OCI-LY7 (cell line): ENCODE results near the gene PIK3R4. TPM values are rescaled to one million over a fixed set of nuclear protein-coding genes. Genes with fewer than 3 reads are reported as not detected.

Experiments used
- BruUV-seq: library from RNA; stranded (reverse); fragments of 400-500 nt; replicated peaks from 2 replicates; lab custom pipeline; 2021; lab: Mats Ljungman, UMichigan
- CTCF ChIA-PET: fragments of 300-600 bp; sonication (Branson Sonifier 250); formaldehyde crosslinking; loops from one replicate; lab custom pipeline; 2022; ENCODE audit warnings: antibody characterized with exemption; ENCODE audit not compliant: unreplicated experiment; lab: Charles Lee
- POLR2A ChIA-PET: fragments of 300-600 bp; sonication (Branson Sonifier 250); formaldehyde crosslinking; loops from one replicate; lab custom pipeline; 2022; ENCODE audit warnings: antibody characterized with exemption; lab: Charles Lee
- DNase-seq: peaks from one replicate; pipeline ENCODE4 v3.0.0-alpha.2; 2015; ENCODE audit warnings: low spot score
- H2AFZ ChIP-seq: fragments of 200-600 bp; sonication (generic), shearing (Covaris generic); 2 replicates; pipeline ENCODE4 v1.6.1; 2014; ENCODE audit warnings: mild to moderate bottlenecking, antibody characterized with exemption, low read length, moderate library complexity
- H3K27ac ChIP-seq: fragments of 200-600 bp; sonication (generic); 2 replicates; pipeline ENCODE4 v1.5.1; 2014; ENCODE audit warnings: mixed run types, low read depth, mild to moderate bottlenecking, moderate library complexity, low read length, inconsistent platforms; ENCODE audit not compliant: poor library complexity, severe bottlenecking
- H3K36me3 ChIP-seq: fragments of 200-600 bp; sonication (generic); 2 replicates; pipeline ENCODE4 v1.6.1; 2014; ENCODE audit warnings: mild to moderate bottlenecking, antibody characterized with exemption, low read length, moderate library complexity, mixed read lengths; ENCODE audit not compliant: insufficient read depth
- H3K4me1 ChIP-seq: fragments of 200-600 bp; sonication (generic); 2 replicates; pipeline ENCODE4 v1.5.1; 2014; ENCODE audit warnings: mild to moderate bottlenecking, low read length; ENCODE audit not compliant: insufficient read depth, poor library complexity, severe bottlenecking
- H3K4me2 ChIP-seq: fragments of 200-600 bp; sonication (generic); 2 replicates; pipeline ENCODE4 v1.6.1; 2014; ENCODE audit warnings: mild to moderate bottlenecking, low read length
- H3K4me3 ChIP-seq: fragments of 200-600 bp; sonication (generic); 2 replicates; pipeline ENCODE4 v1.5.1; 2014; ENCODE audit warnings: mild to moderate bottlenecking, low read depth, low read length; ENCODE audit not compliant: poor library complexity, severe bottlenecking
- H3K79me2 ChIP-seq: fragments of 200-600 bp; sonication (generic); 2 replicates; pipeline ENCODE4 v1.6.1; 2016; ENCODE audit warnings: low read depth, mild to moderate bottlenecking, low read length, moderate library complexity, mixed read lengths; ENCODE audit not compliant: insufficient read depth
- H3K9me2 ChIP-seq: fragments of 200-600 bp; sonication (generic); 2 replicates; pipeline ENCODE4 v1.6.1; 2016; ENCODE audit warnings: mild to moderate bottlenecking, low read length, mixed read lengths; ENCODE audit not compliant: insufficient read depth
- H3K9me3 ChIP-seq: fragments of 200-600 bp; sonication (generic); 2 replicates; pipeline ENCODE4 v1.6.1; 2014; ENCODE audit warnings: mild to moderate bottlenecking, mixed run types, low read length, mixed read lengths
- H4K20me1 ChIP-seq: fragments of 200-600 bp; sonication (generic); 2 replicates; pipeline ENCODE4 v1.6.1; 2014; ENCODE audit warnings: mild to moderate bottlenecking, antibody characterized with exemption, low read length, moderate library complexity, mixed read lengths; ENCODE audit not compliant: insufficient read depth
- CTCF ChIP-seq: fragments of 200-600 bp; sonication (generic); conservative IDR thresholded peaks from 2 replicates; pipeline ENCODE4 v1.5.1; 2014; ENCODE audit warnings: mild to moderate bottlenecking, antibody characterized with exemption, low read length, moderate library complexity, mixed read lengths
- EZH2phosphoT487 ChIP-seq: fragments of 200-600 bp; sonication (generic); IDR thresholded peaks from 2 replicates; pipeline ENCODE4 v1.6.1; 2018; ENCODE audit warnings: low read depth, borderline replicate concordance, mild to moderate bottlenecking, mixed run types, antibody characterized with exemption, low read length, moderate library complexity, mixed read lengths
- intact Hi-C: fragments of 100-400 bp; cut with micrococcal nuclease; formaldehyde crosslinking; loops from one replicate; pipeline ENCODE4 v1.10.0; 2022; ENCODE audit not compliant: unreplicated experiment
- total RNA-seq, 2 experiments: library from RNA; depleted of rRNA in 1 of 2; stranded (reverse); fragments of >200 nt in 1 of 2; shearing (Covaris generic) in 1 of 2; gene quantifications; 2 replicates each; pipeline ENCODE4 v1.2.3, GENCODE V29; 2014 to 2022

Gene PIK3R4
- total RNA-seq, 2 experiments from 2014 or later = 28.7 to 30.3 TPM

DNA sequence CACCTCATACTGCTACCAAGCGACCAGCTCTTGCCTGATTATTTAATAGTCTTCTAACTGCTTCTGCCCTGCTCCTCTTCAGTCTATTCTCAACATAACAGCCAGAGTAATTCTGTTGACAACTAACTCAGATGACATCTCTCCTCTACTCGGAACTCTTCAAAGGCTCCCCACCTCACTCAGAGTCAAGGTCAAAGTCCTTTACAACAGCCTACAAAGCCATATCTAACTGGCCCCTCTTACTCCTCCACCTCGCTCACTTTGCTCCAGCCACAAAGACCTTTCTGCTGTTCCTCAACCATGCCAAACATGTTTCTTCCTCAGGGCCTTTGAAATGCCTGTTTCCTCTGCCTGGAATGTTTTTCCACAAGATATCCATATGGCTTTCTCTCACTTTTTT, 43.6 kb downstream of the PIK3R4 start:
- Histone ChIP-seq H3K4me3 (no peak overlapping the region), H3K36me3 (peaks cover 84% of the 10 kb centered on the region), H3K4me2 (no peak overlapping the region), H3K9me3 (no peaks in the 10 kb centered on the region), H3K9me2 (no peaks in the 10 kb centered on the region), H2AFZ (no peak overlapping the region), H3K4me1 (no peaks in the 10 kb centered on the region), H3K79me2 (no peaks in the 10 kb centered on the region), H3K27ac (no peak overlapping the region), H4K20me1 (no peaks in the 10 kb centered on the region)
- no peak for DNase-seq
- intact Hi-C loops = no loop called here
- ChIA-PET POLR2A (no interaction called here), CTCF (no interaction called here)
- TF ChIP-seq CTCF (no peak), EZH2phosphoT487 (no peak)
- BruUV-seq = no TSS peak

- no TSS peak for BruUV-seq
- Histone ChIP-seq H4K20me1 (no peaks in the 10 kb centered on the region), H3K79me2 (no peaks in the 10 kb centered on the region), H3K36me3 (peaks cover 75% of the 10 kb centered on the region), H3K4me3 (no peak overlapping the region), H3K9me3 (no peaks in the 10 kb centered on the region), H3K4me1 (no peaks in the 10 kb centered on the region), H3K9me2 (no peaks in the 10 kb centered on the region), H2AFZ (no peak overlapping the region), H3K27ac (no peak overlapping the region), H3K4me2 (no peak overlapping the region)
- DNase-seq = no peak
- TF ChIP-seq EZH2phosphoT487 (no peak), CTCF (no peak)
- intact Hi-C loops = no loop called here
- ChIA-PET CTCF (no interaction called here), POLR2A (interaction anchor here (1.2 kb wide), 1 partner anchor 91 kb away, joined by 3 read pairs; no protein-coding TSS in a partner anchor)
These were observed 46.1 kb downstream of the PIK3R4 start for GRCh38 chr3:130700541-130700940.

- no TSS peak for BruUV-seq
- intact Hi-C loops = no loop called here
- DNase-seq = peak; percentile 38
- Histone ChIP-seq H3K4me3 (no peak overlapping the region), H3K4me1 (no peaks in the 10 kb centered on the region), H3K9me3 (no peaks in the 10 kb centered on the region), H3K27ac (no peak overlapping the region), H4K20me1 (no peaks in the 10 kb centered on the region), H3K79me2 (no peaks in the 10 kb centered on the region), H3K36me3 (peaks cover 75% of the 10 kb centered on the region), H2AFZ (no peak overlapping the region), H3K9me2 (no peaks in the 10 kb centered on the region), H3K4me2 (no peak overlapping the region)
- CTCF ChIA-PET = no interaction called here
- POLR2A ChIA-PET = interaction anchor here (0.7 to 1.2 kb wide), 2 partner anchors 26 to 90 kb away, joined by 3 read pairs; no protein-coding TSS in a partner anchor
- TF ChIP-seq EZH2phosphoT487 (no peak), CTCF (peak; percentile 77)
These were observed 46.9 kb downstream of the PIK3R4 start for GRCh38 chr3:130699765-130700164.
